Astrocyte of the spinal cord (primary cell): ENCODE measurements around the gene CDK15.

ENCODE experiments used
- DNase-seq: peaks from one replicate; pipeline ENCODE4 v3.0.0; 2011; ENCODE audit warnings: low read depth, low spot score
- H3K4me3 ChIP-seq: 2 replicates; pipeline ENCODE4 v1.5.1; 2011; ENCODE audit warnings: low read depth, mild to moderate bottlenecking, low read length, moderate library complexity
- CTCF ChIP-seq: IDR thresholded peaks from 2 replicates; pipeline ENCODE4 v1.5.1; 2012; ENCODE audit warnings: low read depth, mild to moderate bottlenecking, low read length, inconsistent platforms
- in situ Hi-C: cut with HindIII; loops from 2 replicates; pipeline ENCODE4 v1.10.0; 2017; ENCODE audit warnings: low sequenced_read_pairs

CDK15 gene

GRCh38 chr2:201768918-201769317 lies 37.4 kb upstream of the CDK15 start:
- DNase-seq: peak; percentile 43
- in situ Hi-C loops: no loop called here
- TF ChIP-seq CTCF: no peak
- H3K4me3 ChIP-seq: no peak overlapping the region

- TF ChIP-seq CTCF: no peak
Measured at GRCh38 chr2:201769666-201770373, 36.5 kb upstream of the CDK15 start.

GRCh38 chr2:201773990-201774389 lies 32.3 kb upstream of the CDK15 start:
- TF ChIP-seq CTCF: no peak
- in situ Hi-C loops: no loop called here
- H3K4me3 ChIP-seq: no peak overlapping the region
- DNase-seq: no peak

More at GRCh38 chr2:201769666-201770373, 36.5 kb upstream of the CDK15 start:
- no peak for DNase-seq
- no peak overlapping the region for H3K4me3 ChIP-seq
- in situ Hi-C loops: no loop called here

- no peak for TF ChIP-seq CTCF
- DNase-seq: peak; percentile 37
- in situ Hi-C loops: no loop called here
- no peak overlapping the region for H3K4me3 ChIP-seq
Measured at GRCh38 chr2:201774546-201774945, 31.8 kb upstream of the CDK15 start.

- no peak for DNase-seq
- no peak overlapping the region for H3K4me3 ChIP-seq
- in situ Hi-C loops: no loop called here
- TF ChIP-seq CTCF: no peak
Measured at GRCh38 chr2:201775326-201775725, 31.0 kb upstream of the CDK15 start.

GRCh38 chr2:201777043-201777442 lies 29.3 kb upstream of the CDK15 start:
- no peak for TF ChIP-seq CTCF
- in situ Hi-C loops: no loop called here
- no peak for DNase-seq
- H3K4me3 ChIP-seq: no peak overlapping the region
